H9 (cell line): ENCODE results near the gene GRK4. TPM values are rescaled to one million over a fixed set of nuclear protein-coding genes. Genes with fewer than 3 reads are reported as not detected.
A peak's percentile ranks its signal among the peaks of the same experiment; 100 is the strongest.

Source experiments
- DNase-seq: peaks from one replicate; pipeline ENCODE4 v3.0.0-alpha.2; 2017
- H2AFZ ChIP-seq: one replicate; pipeline ENCODE4 v1.6.1; 2013; ENCODE audit warnings: mild to moderate bottlenecking, low read length, control low read depth, moderate library complexity
- H2AK5ac ChIP-seq: 2 replicates; pipeline ENCODE4 v1.6.1; 2013; ENCODE audit warnings: low read length, control low read depth, mixed read lengths; ENCODE audit not compliant: insufficient read length
- H2BK120ac ChIP-seq: one replicate; pipeline ENCODE4 v1.6.1; 2013; ENCODE audit warnings: low read depth, mild to moderate bottlenecking, low read length, control low read depth, inconsistent platforms; ENCODE audit not compliant: poor library complexity, severe bottlenecking
- H2BK12ac ChIP-seq: 2 replicates; pipeline ENCODE4 v1.6.1; 2013; ENCODE audit warnings: low read length, control low read depth, mixed read lengths, low read depth; ENCODE audit not compliant: insufficient read length
- H2BK15ac ChIP-seq: 2 replicates; pipeline ENCODE4 v1.6.1; 2013; ENCODE audit warnings: low read depth, low read length, control low read depth
- H2BK20ac ChIP-seq: one replicate; pipeline ENCODE4 v1.6.1; 2013; ENCODE audit warnings: low read depth, mild to moderate bottlenecking, low read length, control low read depth, inconsistent platforms; ENCODE audit not compliant: poor library complexity, severe bottlenecking
- H2BK5ac ChIP-seq: 2 replicates; pipeline ENCODE4 v1.6.1; 2013; ENCODE audit warnings: low read length, control low read depth, mixed read lengths; ENCODE audit not compliant: insufficient read length
- H3K14ac ChIP-seq: 2 replicates; pipeline ENCODE4 v1.6.1; 2013; ENCODE audit warnings: low read length, control low read depth; ENCODE audit not compliant: insufficient read depth
- H3K18ac ChIP-seq: 2 replicates; pipeline ENCODE4 v1.6.1; 2013; ENCODE audit warnings: low read depth, mild to moderate bottlenecking, mixed read lengths, low read length, control low read depth; ENCODE audit not compliant: insufficient read length
- H3K23ac ChIP-seq: 2 replicates; pipeline ENCODE4 v1.6.1; 2013; ENCODE audit warnings: low read length, control low read depth, mixed read lengths, low read depth; ENCODE audit not compliant: insufficient read length
- H3K23me2 ChIP-seq: 2 replicates; pipeline ENCODE4 v1.6.1; 2013; ENCODE audit warnings: low read depth, mild to moderate bottlenecking, mixed read lengths, low read length, control low read depth; ENCODE audit not compliant: insufficient read length, poor library complexity, severe bottlenecking
- H3K27ac ChIP-seq: 2 replicates; pipeline ENCODE4 v1.5.1; 2013; ENCODE audit warnings: low read length, control low read depth, mixed read lengths, low read depth; ENCODE audit not compliant: insufficient read length
- H3K27me3 ChIP-seq: 2 replicates; pipeline ENCODE4 v1.6.1; 2013; ENCODE audit warnings: low read length, control low read depth, inconsistent platforms; ENCODE audit not compliant: insufficient read depth
- H3K4ac ChIP-seq: 2 replicates; pipeline ENCODE4 v1.6.1; 2013; ENCODE audit warnings: low read depth, mild to moderate bottlenecking, control low read depth, inconsistent platforms, low read length, moderate library complexity
- H3K4me1 ChIP-seq: 2 replicates; pipeline ENCODE4 v1.6.1; 2013; ENCODE audit warnings: low read length, control low read depth, inconsistent platforms; ENCODE audit not compliant: insufficient read depth
- H3K4me2 ChIP-seq: 2 replicates; pipeline ENCODE4 v1.6.1; 2013; ENCODE audit warnings: low read length, control low read depth, mixed read lengths; ENCODE audit not compliant: insufficient read length, insufficient read depth
- H3K56ac ChIP-seq: 2 replicates; pipeline ENCODE4 v1.6.1; 2013; ENCODE audit warnings: low read depth, mild to moderate bottlenecking, mixed read lengths, low read length, control low read depth; ENCODE audit not compliant: insufficient read length
- H3K79me1 ChIP-seq: 2 replicates; pipeline ENCODE4 v1.6.1; 2013; ENCODE audit warnings: low read depth, mild to moderate bottlenecking, moderate library complexity, low read length, control low read depth, inconsistent platforms; ENCODE audit not compliant: insufficient read depth, poor library complexity, severe bottlenecking
- H3K79me2 ChIP-seq: 2 replicates; pipeline ENCODE4 v1.6.1; 2013; ENCODE audit warnings: low read length, control low read depth, inconsistent platforms; ENCODE audit not compliant: insufficient read depth
- H3K9ac ChIP-seq: 2 replicates; pipeline ENCODE4 v1.6.1; 2013; ENCODE audit warnings: low read length, control low read depth, mixed read lengths; ENCODE audit not compliant: insufficient read length; ENCODE audit errors: extremely low read depth
- H3K9me3 ChIP-seq: one replicate; pipeline ENCODE4 v1.6.1; 2013; ENCODE audit warnings: low read depth, low read length, inconsistent platforms; ENCODE audit not compliant: control insufficient read depth
- H3T11ph ChIP-seq: one replicate; pipeline ENCODE4 v1.6.1; 2013; ENCODE audit warnings: mild to moderate bottlenecking, low read length, control low read depth, inconsistent platforms
- H4K20me1 ChIP-seq: one replicate; pipeline ENCODE4 v1.6.1; 2013; ENCODE audit not compliant: control insufficient read depth, insufficient read length, insufficient read depth
- H4K5ac ChIP-seq: 2 replicates; pipeline ENCODE4 v1.6.1; 2013; ENCODE audit warnings: low read depth, mild to moderate bottlenecking, mixed read lengths, low read length, control low read depth; ENCODE audit not compliant: insufficient read length
- H4K8ac ChIP-seq: replicated peaks from 2 replicates; pipeline ENCODE4 v1.6.1; 2013; ENCODE audit warnings: low read length, control low read depth, mixed read lengths, low read depth; ENCODE audit not compliant: insufficient read length
- H4K91ac ChIP-seq: 2 replicates; pipeline ENCODE4 v1.6.1; 2013; ENCODE audit warnings: low read depth, mild to moderate bottlenecking, moderate library complexity, mixed read lengths, low read length, control low read depth; ENCODE audit not compliant: insufficient read length
- H3K27ac Mint-ChIP-seq, 3 experiments: 2 replicates in 2 of 3; 3 replicates in 1 of 3; pipeline ENCODE4 v1.8.0; 2020 to 2021; ENCODE audit warnings: mixed read lengths in 3 of 3, mild to moderate bottlenecking in 1 of 3, moderate library complexity in 1 of 3
- H3K27me3 Mint-ChIP-seq: 2 replicates; pipeline ENCODE4 v1.8.0; 2021; ENCODE audit warnings: low read depth, mild to moderate bottlenecking, moderate library complexity, mixed read lengths
- H3K36me3 Mint-ChIP-seq, 3 experiments: 2 replicates in 2 of 3; 3 replicates in 1 of 3; pipeline ENCODE4 v1.8.0; 2020 to 2021; ENCODE audit warnings: low read depth in 3 of 3, mixed read lengths in 3 of 3; ENCODE audit not compliant: insufficient read depth in 1 of 3
- H3K4me1 Mint-ChIP-seq, 2 experiments: 2 replicates each; pipeline ENCODE4 v1.8.0; 2020; ENCODE audit warnings: mixed read lengths in 2 of 2
- H3K4me3 Mint-ChIP-seq, 2 experiments: 2 replicates in 1 of 2; 3 replicates in 1 of 2; pipeline ENCODE4 v1.8.0; 2020 to 2021; ENCODE audit warnings: mild to moderate bottlenecking in 2 of 2, mixed read lengths in 2 of 2, moderate library complexity in 1 of 2
- H3K9me3 Mint-ChIP-seq, 2 experiments: 2 replicates in 1 of 2; 3 replicates in 1 of 2; pipeline ENCODE4 v1.8.0; 2020; ENCODE audit warnings: mild to moderate bottlenecking in 2 of 2, mixed read lengths in 2 of 2, moderate library complexity in 1 of 2
- WGBS: extraction: QIAGEN DNeasy Blood & Tissue Kit; methylation state at CpG from one replicate; pipeline ENCODE4 v1.1.7; 2013; ENCODE audit warnings: missing lambda C conversion rate, low lambda C conversion rate, mixed read lengths; ENCODE audit not compliant: insufficient read length; ENCODE audit errors: extremely low coverage; 5-methylcytosine and 5-hydroxymethylcytosine counted together
- total RNA-seq: library from RNA; stranded (reverse); gene quantifications from 2 replicates; pipeline ENCODE4 v1.2.1, GENCODE V29; 2021
- TF ChIP-seq, protein P1 (sequence below): fragments of 200-600 bp; sonication (generic); conservative IDR thresholded peaks from 3 replicates; pipeline ENCODE4 v1.8.0; 2021; ENCODE audit warnings: antibody characterized with exemption, mild to moderate bottlenecking

The GRK4 gene
- total RNA-seq, 1 experiment from 2014 or later, result 4.8 TPM

DNA sequence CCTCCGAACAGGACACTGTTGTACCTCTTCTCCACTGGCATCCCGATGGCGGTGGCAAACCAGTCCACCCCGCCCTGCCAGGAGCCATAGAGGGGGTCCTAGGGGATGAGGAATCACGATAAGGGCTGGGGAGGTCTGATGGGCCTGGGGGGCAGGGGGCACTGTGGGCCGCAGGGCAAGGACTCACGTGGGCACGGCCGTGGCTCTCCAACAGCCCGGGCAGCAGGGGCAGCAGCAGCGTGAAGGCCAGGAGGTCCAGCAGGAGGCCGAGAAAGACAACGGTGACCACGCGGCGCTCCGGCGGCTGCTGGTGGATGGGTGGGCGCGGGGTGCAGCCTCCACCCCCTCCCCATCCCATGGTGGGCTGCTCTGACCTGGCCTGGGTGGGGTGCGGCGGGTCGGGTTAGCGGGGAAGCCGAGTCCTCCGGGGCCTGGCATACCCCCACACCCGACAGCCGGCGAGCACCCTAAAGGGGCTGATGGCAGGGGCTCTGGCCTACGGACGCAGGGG, 29.8 kb upstream of the GRK4 start:
- H2AFZ ChIP-seq, result no peak overlapping the region
- H2BK12ac ChIP-seq, result no peak overlapping the region
- H3K56ac ChIP-seq, result no peak overlapping the region
- DNase-seq, result no peak
- Mint-ChIP-seq H3K36me3 (peaks cover 19 to 61% (median 46%) of the 10 kb centered on the region in 3 experiments; a peak in 6 of 7 replicates), H3K27me3 (no peaks in the 10 kb centered on the region; the same call in 1 of the 2 replicates), H3K4me1 (peaks cover 30 to 33% of the 10 kb centered on the region in 2 experiments), H3K4me3 (peak overlapping the region; percentile 70 to 78), H3K27ac (no peak overlapping the region), H3K9me3 (no peaks in the 10 kb centered on the region)
- no peak overlapping the region for H4K5ac ChIP-seq
- no peak overlapping the region for H3K18ac ChIP-seq
- no peaks in the 10 kb centered on the region for H3K4me1 ChIP-seq
- no peak overlapping the region for H3K9ac ChIP-seq
- no peak overlapping the region for H3K23ac ChIP-seq
- no peak overlapping the region for H3T11ph ChIP-seq
- no CpG with 5 or more reads among the region's 31 CpGs for WGBS
- H3K79me2 ChIP-seq, result no peaks in the 10 kb centered on the region; the same call in 1 of the 2 replicates
- H3K27ac ChIP-seq, result no peak overlapping the region
- H3K14ac ChIP-seq, result no peak overlapping the region
- H3K27me3 ChIP-seq, result no peaks in the 10 kb centered on the region
- H3K23me2 ChIP-seq, result peaks cover 10% of the 10 kb centered on the region
- TF ChIP-seq, protein P1, sequence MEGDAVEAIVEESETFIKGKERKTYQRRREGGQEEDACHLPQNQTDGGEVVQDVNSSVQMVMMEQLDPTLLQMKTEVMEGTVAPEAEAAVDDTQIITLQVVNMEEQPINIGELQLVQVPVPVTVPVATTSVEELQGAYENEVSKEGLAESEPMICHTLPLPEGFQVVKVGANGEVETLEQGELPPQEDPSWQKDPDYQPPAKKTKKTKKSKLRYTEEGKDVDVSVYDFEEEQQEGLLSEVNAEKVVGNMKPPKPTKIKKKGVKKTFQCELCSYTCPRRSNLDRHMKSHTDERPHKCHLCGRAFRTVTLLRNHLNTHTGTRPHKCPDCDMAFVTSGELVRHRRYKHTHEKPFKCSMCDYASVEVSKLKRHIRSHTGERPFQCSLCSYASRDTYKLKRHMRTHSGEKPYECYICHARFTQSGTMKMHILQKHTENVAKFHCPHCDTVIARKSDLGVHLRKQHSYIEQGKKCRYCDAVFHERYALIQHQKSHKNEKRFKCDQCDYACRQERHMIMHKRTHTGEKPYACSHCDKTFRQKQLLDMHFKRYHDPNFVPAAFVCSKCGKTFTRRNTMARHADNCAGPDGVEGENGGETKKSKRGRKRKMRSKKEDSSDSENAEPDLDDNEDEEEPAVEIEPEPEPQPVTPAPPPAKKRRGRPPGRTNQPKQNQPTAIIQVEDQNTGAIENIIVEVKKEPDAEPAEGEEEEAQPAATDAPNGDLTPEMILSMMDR, result no peak
- no peaks in the 10 kb centered on the region for H3K9me3 ChIP-seq
- H4K20me1 ChIP-seq, result no peaks in the 10 kb centered on the region
- H2BK5ac ChIP-seq, result no peak overlapping the region
- H4K8ac ChIP-seq, result no peak overlapping the region
- H2BK15ac ChIP-seq, result no peak overlapping the region
- H2AK5ac ChIP-seq, result no peak overlapping the region
- no peak overlapping the region for H4K91ac ChIP-seq
- no peak overlapping the region for H2BK120ac ChIP-seq
- H3K79me1 ChIP-seq, result no peaks in the 10 kb centered on the region
- peak overlapping the region; percentile 35 for H3K4me2 ChIP-seq
- H2BK20ac ChIP-seq, result no peak overlapping the region
- H3K4ac ChIP-seq, result no peak overlapping the region
